ENCODE results near the gene SMS. TPM values are rescaled to one million over a fixed set of nuclear protein-coding genes. Genes with fewer than 3 reads are reported as not detected.

Gene SMS
- total and polyA plus RNA-seq, 10 donors = 30.6 to 56.7 (median 42.8) TPM

- intact Hi-C loops (cut with DNase I; ENCODE audit: low total_unique reads) = no loop called here
- Histone ChIP-seq H3K27ac (no peak within 1 kb of the TSS), H3K4me3 (no peak within 1 kb of the TSS), H3K4me1 (peaks cover 0 to 7% (median 0%) of the 10 kb centered on the region in 6 donors), H3K36me3 (no peaks in the 10 kb centered on the region), H3K9me3 (no peaks in the 10 kb centered on the region), H3K27me3 (replicated peaks in 1 of 7) (no peaks in the 10 kb centered on the region)
- WGBS, 5 donors = 23 to 52% (median 24%) methylated on average over 1 of the region's 1 CpG
- no peak for DNase-seq
- TF ChIP-seq, protein P1, sequence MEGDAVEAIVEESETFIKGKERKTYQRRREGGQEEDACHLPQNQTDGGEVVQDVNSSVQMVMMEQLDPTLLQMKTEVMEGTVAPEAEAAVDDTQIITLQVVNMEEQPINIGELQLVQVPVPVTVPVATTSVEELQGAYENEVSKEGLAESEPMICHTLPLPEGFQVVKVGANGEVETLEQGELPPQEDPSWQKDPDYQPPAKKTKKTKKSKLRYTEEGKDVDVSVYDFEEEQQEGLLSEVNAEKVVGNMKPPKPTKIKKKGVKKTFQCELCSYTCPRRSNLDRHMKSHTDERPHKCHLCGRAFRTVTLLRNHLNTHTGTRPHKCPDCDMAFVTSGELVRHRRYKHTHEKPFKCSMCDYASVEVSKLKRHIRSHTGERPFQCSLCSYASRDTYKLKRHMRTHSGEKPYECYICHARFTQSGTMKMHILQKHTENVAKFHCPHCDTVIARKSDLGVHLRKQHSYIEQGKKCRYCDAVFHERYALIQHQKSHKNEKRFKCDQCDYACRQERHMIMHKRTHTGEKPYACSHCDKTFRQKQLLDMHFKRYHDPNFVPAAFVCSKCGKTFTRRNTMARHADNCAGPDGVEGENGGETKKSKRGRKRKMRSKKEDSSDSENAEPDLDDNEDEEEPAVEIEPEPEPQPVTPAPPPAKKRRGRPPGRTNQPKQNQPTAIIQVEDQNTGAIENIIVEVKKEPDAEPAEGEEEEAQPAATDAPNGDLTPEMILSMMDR (IDR thresholded peaks at IDR 0.05 in 8 of 11, conservative IDR thresholded peaks at IDR 0.05 in 3 of 11) = no peak
- no peak for TF ChIP-seq POLR2A (IDR thresholded peaks at IDR 0.05)
- no peak for TF ChIP-seq POLR2AphosphoS5 (IDR thresholded peaks at IDR 0.05)
These were observed 91.6 kb downstream of the SMS start, which contains the start of gene PHEX for GRCh38 chrX:22032084-22032483. TSS of gene PHEX (plus strand) at chrX:22032325. CDS start at chrX:22033006, 681 bp downstream.

DNA sequence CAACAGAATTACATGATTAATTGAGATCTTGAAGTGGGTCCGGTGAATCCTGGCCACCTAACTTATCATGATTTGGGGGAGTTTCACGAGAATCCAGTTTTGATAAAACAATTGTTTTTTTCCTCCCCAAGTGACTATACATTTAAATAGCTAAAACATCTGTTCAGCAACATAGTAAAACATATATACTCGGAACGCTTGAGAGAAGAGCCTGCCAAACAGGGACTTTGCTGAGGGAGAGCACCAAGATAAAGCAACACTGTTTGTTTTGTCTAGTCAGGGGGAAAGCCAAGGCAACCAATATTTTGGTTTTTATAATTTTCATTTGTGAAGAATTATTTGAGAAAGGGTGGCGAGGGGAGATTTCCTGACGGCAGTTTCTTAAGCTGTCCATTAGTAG is 92.0 kb downstream of the SMS start:
- Histone ChIP-seq H3K4me3 (no peak overlapping the region), H3K27ac (no peak overlapping the region), H3K9me3 (no peaks in the 10 kb centered on the region), H3K36me3 (no peaks in the 10 kb centered on the region), H3K27me3 (replicated peaks in 1 of 7) (no peaks in the 10 kb centered on the region), H3K4me1 (peaks cover 0 to 7% (median 0%) of the 10 kb centered on the region in 6 donors)
- no peak for DNase-seq
- WGBS, 5 donors = 75 to 85% (median 82%) methylated on average over 6 of the region's 6 CpGs
- intact Hi-C loops (cut with DNase I; ENCODE audit: low total_unique reads) = no loop called here
- TF ChIP-seq, protein P1 (IDR thresholded peaks at IDR 0.05 in 8 of 11, conservative IDR thresholded peaks at IDR 0.05 in 3 of 11) = no peak
- no peak for TF ChIP-seq POLR2A (IDR thresholded peaks at IDR 0.05)
- TF ChIP-seq POLR2AphosphoS5 (IDR thresholded peaks at IDR 0.05) = no peak

- peaks cover 0 to 7% (median 0%) of the 10 kb centered on the region in 6 donors for H3K4me1 ChIP-seq
- 65 to 97% (median 78%) methylated on average over 5 of the region's 5 CpGs for WGBS, 5 donors
- intact Hi-C loops (cut with DNase I; ENCODE audit: low total_unique reads) = no loop called here
- TF ChIP-seq POLR2AphosphoS5 (IDR thresholded peaks at IDR 0.05) (no peak), POLR2A (IDR thresholded peaks at IDR 0.05) (no peak)
- TF ChIP-seq, protein P1 (IDR thresholded peaks at IDR 0.05 in 8 of 11, conservative IDR thresholded peaks at IDR 0.05 in 3 of 11) = no peak
- H3K27me3 ChIP-seq (replicated peaks in 1 of 7) = no peaks in the 10 kb centered on the region
- H3K9me3 ChIP-seq = no peaks in the 10 kb centered on the region
- DNase-seq = no peak
- H3K27ac ChIP-seq = no peak overlapping the region
- H3K4me3 ChIP-seq = no peak overlapping the region
- no peaks in the 10 kb centered on the region for H3K36me3 ChIP-seq
These were observed 93.3 kb downstream of the SMS start for GRCh38 chrX:22033818-22034217.

DNA sequence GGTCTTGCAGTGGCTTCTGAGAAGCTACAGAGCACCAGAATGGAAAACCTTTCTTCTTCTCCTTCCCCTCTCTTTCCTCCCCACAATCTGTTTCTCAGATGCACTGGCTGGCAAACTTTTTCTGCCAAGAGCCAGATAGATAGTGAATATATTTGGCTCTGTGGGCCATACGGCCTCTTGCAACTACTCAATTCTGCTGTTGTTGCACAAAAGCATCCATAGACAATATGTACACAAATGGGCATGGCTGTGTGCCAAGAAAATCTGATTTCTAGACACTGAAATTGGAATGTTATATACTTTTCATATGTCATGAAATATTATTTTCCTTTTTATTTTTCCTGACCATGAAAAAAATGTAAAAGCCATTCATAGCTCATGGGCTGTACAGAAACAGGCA is 94.7 kb downstream of the SMS start:
- Histone ChIP-seq H3K36me3 (no peaks in the 10 kb centered on the region), H3K27ac (no peak overlapping the region), H3K27me3 (replicated peaks in 1 of 7) (no peaks in the 10 kb centered on the region), H3K9me3 (no peaks in the 10 kb centered on the region), H3K4me3 (no peak overlapping the region), H3K4me1 (peaks cover 0 to 7% (median 0%) of the 10 kb centered on the region in 6 donors)
- DNase-seq = no peak
- WGBS, 5 donors = 56 to 93% (median 72%) methylated on average over 1 of the region's 1 CpG
- TF ChIP-seq POLR2A (IDR thresholded peaks at IDR 0.05) (no peak), POLR2AphosphoS5 (IDR thresholded peaks at IDR 0.05) (no peak)
- TF ChIP-seq, protein P1 (IDR thresholded peaks at IDR 0.05 in 8 of 11, conservative IDR thresholded peaks at IDR 0.05 in 3 of 11) = no peak
- intact Hi-C loops (cut with DNase I; ENCODE audit: low total_unique reads) = no loop called here

Data from spleen (tissue), 11 donors.